GM12878 (cell line): ENCODE measurements around the gene HEPHL1. TPM values are rescaled to one million over a fixed set of nuclear protein-coding genes. Genes with fewer than 3 reads are reported as not detected.

ENCODE experiments used
- ATAC-seq: fragments of 200-7000 bp; cut with Tn5 transposase; 3 replicates; pipeline ENCODE4 v1.9.1; 2020; ENCODE audit warnings: mild to moderate bottlenecking, moderate library complexity
- BruUV-seq: library from RNA; stranded (reverse); fragments of 400-500 nt; replicated peaks from 2 replicates; lab custom pipeline; 2021; lab: Mats Ljungman, UMichigan
- CTCF ChIA-PET: fragments of 300-600 bp; sonication (Branson Sonifier 250); formaldehyde crosslinking; extraction: SDS; loops from one replicate; lab custom pipeline; 2021; ENCODE audit warnings: inconsistent platforms; lab: Yijun Ruan, JAX
- POLR2A ChIA-PET: fragments of 350-600 bp; formaldehyde crosslinking; extraction: SDS; loops from one replicate; lab custom pipeline; 2021; ENCODE audit warnings: inconsistent platforms; lab: Charles Lee
- RAD21 ChIA-PET: fragments of 300-600 bp; sonication (Branson Sonifier 250); formaldehyde crosslinking; loops from one replicate; lab custom pipeline; 2023; ENCODE audit warnings: antibody characterized with exemption; ENCODE audit not compliant: unreplicated experiment; lab: Charles Lee
- SMC1A ChIA-PET: fragments of 300-600 bp; sonication (Branson Sonifier 250); formaldehyde crosslinking; loops from one replicate; lab custom pipeline; 2023; ENCODE audit not compliant: unreplicated experiment, uncharacterized antibody; lab: Charles Lee
- DNase-seq: peaks from one replicate; pipeline ENCODE4 v3.0.0-alpha.2; 2011; ENCODE audit warnings: low read depth, low spot score
- FAIRE-seq: peaks from 3 replicates; lab custom pipeline; 2011; peaks lifted over from hg19 to GRCh38; lab: Jason Lieb, UNC
- H2AFZ ChIP-seq: 2 replicates; pipeline ENCODE4 v1.6.0; 2011; ENCODE audit warnings: low read depth, low read length, control low read depth; ENCODE audit not compliant: control insufficient read depth
- H3K27ac ChIP-seq: 2 replicates; pipeline ENCODE4 v1.5.1; 2011; ENCODE audit warnings: control low read depth; ENCODE audit not compliant: control insufficient read depth, insufficient read depth
- H3K27me3 ChIP-seq, 2 experiments: replicated peaks in 1 of 2; 2 replicates each; pipeline versions ENCODE4 v1.6.0 to v1.6.1; 2011; ENCODE audit warnings: low read length in 1 of 2; ENCODE audit not compliant: control insufficient read depth in 2 of 2, insufficient read depth in 2 of 2
- H3K36me3 ChIP-seq, 2 experiments: 2 replicates each; pipeline ENCODE4 v1.5.1; 2011; ENCODE audit warnings: low read length in 1 of 2; ENCODE audit not compliant: control insufficient read depth in 2 of 2, insufficient read depth in 2 of 2
- H3K4me1 ChIP-seq: 2 replicates; pipeline ENCODE4 v1.6.1; 2011; ENCODE audit warnings: mild to moderate bottlenecking, low read length, moderate library complexity, mixed read lengths; ENCODE audit not compliant: control insufficient read depth, insufficient read depth
- H3K4me2 ChIP-seq: 2 replicates; pipeline ENCODE4 v1.6.0; 2011; ENCODE audit warnings: control low read depth; ENCODE audit not compliant: control insufficient read depth, insufficient read depth
- H3K4me3 ChIP-seq: fragments of 200-600 bp; sonication (generic); 2 replicates; pipeline ENCODE4 v1.5.1; 2016
- H3K79me2 ChIP-seq: 2 replicates; pipeline ENCODE4 v1.6.0; 2011; ENCODE audit warnings: low read length; ENCODE audit not compliant: control insufficient read depth, insufficient read depth
- H3K9ac ChIP-seq: 2 replicates; pipeline ENCODE4 v1.8.0; 2011; ENCODE audit warnings: low read length, control low read depth, mixed read lengths; ENCODE audit not compliant: control insufficient read depth, insufficient read depth
- H3K9me3 ChIP-seq: replicated peaks from 3 replicates; pipeline ENCODE4 v1.5.1; 2011; ENCODE audit warnings: mild to moderate bottlenecking, low read length; ENCODE audit not compliant: control insufficient read depth, insufficient read depth
- H4K20me1 ChIP-seq: 2 replicates; pipeline ENCODE4 v1.6.0; 2011; ENCODE audit not compliant: control insufficient read depth, insufficient read depth
- ATF7 ChIP-seq: fragments of 450-650 bp; IDR thresholded peaks from 2 replicates; pipeline ENCODE4 v1.6.1; 2016; ENCODE audit warnings: low read depth, mild to moderate bottlenecking
- FOS ChIP-seq: IDR thresholded peaks from 3 replicates; pipeline ENCODE4 v1.6.1; 2011; ENCODE audit warnings: borderline replicate concordance; ENCODE audit not compliant: insufficient read length; ENCODE audit errors: extremely low read depth
- MTA3 ChIP-seq: IDR thresholded peaks from 2 replicates; pipeline ENCODE4 v1.6.1; 2012; ENCODE audit warnings: low read length, inconsistent platforms, borderline replicate concordance
- POU2F2 ChIP-seq: IDR thresholded peaks from 3 replicates; pipeline ENCODE4 v1.6.1; 2011; ENCODE audit warnings: low read depth, mild to moderate bottlenecking, low read length, borderline replicate concordance
- ZBTB4 ChIP-seq: fragments of 450-650 bp; formaldehyde crosslinking; IDR thresholded peaks from 2 replicates; pipeline ENCODE4 v1.4.0; 2022; ENCODE audit warnings: mild to moderate bottlenecking, moderate library complexity
- WGBS: methylation state at CpG from one replicate; pipeline ENCODE4 v1.1.6; 2016; ENCODE audit warnings: low lambda C conversion rate; ENCODE audit not compliant: insufficient replicate concordance, insufficient coverage; ENCODE audit errors: missing lambda C conversion rate; 5-methylcytosine and 5-hydroxymethylcytosine counted together
- in situ Hi-C: fragments of 300-500 bp; cut with MboI; formaldehyde crosslinking; loops from 9 replicates; pipeline ENCODE4 v1.14.3; 2018; ENCODE audit warnings: mixed read lengths
- intact Hi-C: fragments of 100-400 bp; cut with micrococcal nuclease; formaldehyde crosslinking; loops from one replicate; pipeline ENCODE4 v1.14.2; 2022; ENCODE audit not compliant: unreplicated experiment
- polyA plus RNA-seq, 11 experiments: library from polyadenylated mRNA; depleted of rRNA in 4 of 11; unstranded in 6 of 11; stranded (reverse) in 5 of 11; fragments of >200 nt; fragmentation: Nextera tagmentation in 4 of 11; fragmentation: Illumina TruSeq in 1 of 11; extraction: Ambion mirVana in 4 of 11; extraction: Trizol in 1 of 11; gene quantifications; 1 replicate in 1 of 11; 2 replicates in 10 of 11; pipeline versions ENCODE4 v1.2.1 to v1.2.3, GENCODE V29; 2011 to 2016; ENCODE audit warnings: inconsistent platforms in 2 of 11, missing spikeins in 2 of 11, low read depth in 1 of 11
- total RNA-seq, 4 experiments: library from RNA; depleted of rRNA in 3 of 4; stranded (reverse); fragments of >200 nt in 3 of 4; fragmentation: Illumina TruSeq in 1 of 4; extraction: Trizol in 1 of 4; gene quantifications; 2 replicates each; pipeline versions ENCODE4 v1.2.1 to v1.2.3, GENCODE V29; 2013 to 2021

The HEPHL1 gene
- total and polyA plus RNA-seq, 10 of the 15 experiments (the other 5 are each of a cell fraction or from before 2014, with no cell fraction given): 0.02 to 0.08 (median 0.05) TPM; not detected in 6

GRCh38 chr11:94130298-94131046, 109.3 kb downstream of the HEPHL1 start:
- Histone ChIP-seq H3K27ac (no peak overlapping the region), H3K9me3 (no peaks in the 10 kb centered on the region), H4K20me1 (no peaks in the 10 kb centered on the region), H3K4me1 (peaks cover 17% of the 10 kb centered on the region), H2AFZ (no peak overlapping the region), H3K79me2 (peaks cover 76% of the 10 kb centered on the region), H3K4me2 (peak overlapping the region; percentile 78), H3K36me3 (no peaks in the 10 kb centered on the region), H3K9ac (peak overlapping the region; percentile 72), H3K4me3 (peak overlapping the region; percentile 86), H3K27me3 (no peaks in the 10 kb centered on the region)
- ChIA-PET POLR2A (interaction anchor here (0.6 to 1.8 kb wide), 6 partner anchors 9 to 1635 kb away, joined by 3 to 7 read pairs (median 4); no protein-coding TSS in a partner anchor), RAD21 (interaction anchor here (1.0 to 1.6 kb wide), 3 partner anchors 7 to 115 kb away, joined by 3 read pairs; no protein-coding TSS in a partner anchor), SMC1A (interaction anchor here (0.9 to 1.3 kb wide), 2 partner anchors 9 to 13 kb away, joined by 3 to 4 read pairs; no protein-coding TSS in a partner anchor), CTCF (interaction anchor here (1.1 to 1.7 kb wide), 4 partner anchors 11 to 54 kb away, joined by 3 to 4 read pairs (median 3); no protein-coding TSS in a partner anchor)
- in situ Hi-C loops: no loop called here
- TF ChIP-seq FOS: no peak
- no peak for TF ChIP-seq ATF7
- no peak for TF ChIP-seq ZBTB4 (CRISPR knock-in tag)
- no peak for TF ChIP-seq POU2F2
- TF ChIP-seq MTA3: no peak
- TSS peak; percentile 54 for BruUV-seq
- 90% methylated on average over 7 of the region's 7 CpGs for WGBS
- FAIRE-seq (no peak), DNase-seq (no peak), ATAC-seq (no peak)
- intact Hi-C loops: no loop called here
